Measurements from ENCODE around the gene ITGA6.

GRCh38 chr2:172545408-172546075, 118.2 kb downstream of the ITGA6 start:
- TF ChIP-seq CEBPB (IDR thresholded peaks at IDR 0.05) (no peak), JUN (IDR thresholded peaks at IDR 0.05) (no peak), POLR2A (IDR thresholded peaks at IDR 0.05; ENCODE audit: low read length) (no peak), EHMT2 (IDR thresholded peaks at IDR 0.05; ENCODE audit: low read depth) (no peak), ZFP36 (IDR thresholded peaks at IDR 0.05; ENCODE audit: borderline replicate concordance, partially characterized antibody) (no peak), PHF8 (IDR thresholded peaks at IDR 0.05; ENCODE audit: borderline replicate concordance, low read depth) (no peak), SMC3 (IDR thresholded peaks at IDR 0.05) (no peak)
- TF ChIP-seq, protein P1, sequence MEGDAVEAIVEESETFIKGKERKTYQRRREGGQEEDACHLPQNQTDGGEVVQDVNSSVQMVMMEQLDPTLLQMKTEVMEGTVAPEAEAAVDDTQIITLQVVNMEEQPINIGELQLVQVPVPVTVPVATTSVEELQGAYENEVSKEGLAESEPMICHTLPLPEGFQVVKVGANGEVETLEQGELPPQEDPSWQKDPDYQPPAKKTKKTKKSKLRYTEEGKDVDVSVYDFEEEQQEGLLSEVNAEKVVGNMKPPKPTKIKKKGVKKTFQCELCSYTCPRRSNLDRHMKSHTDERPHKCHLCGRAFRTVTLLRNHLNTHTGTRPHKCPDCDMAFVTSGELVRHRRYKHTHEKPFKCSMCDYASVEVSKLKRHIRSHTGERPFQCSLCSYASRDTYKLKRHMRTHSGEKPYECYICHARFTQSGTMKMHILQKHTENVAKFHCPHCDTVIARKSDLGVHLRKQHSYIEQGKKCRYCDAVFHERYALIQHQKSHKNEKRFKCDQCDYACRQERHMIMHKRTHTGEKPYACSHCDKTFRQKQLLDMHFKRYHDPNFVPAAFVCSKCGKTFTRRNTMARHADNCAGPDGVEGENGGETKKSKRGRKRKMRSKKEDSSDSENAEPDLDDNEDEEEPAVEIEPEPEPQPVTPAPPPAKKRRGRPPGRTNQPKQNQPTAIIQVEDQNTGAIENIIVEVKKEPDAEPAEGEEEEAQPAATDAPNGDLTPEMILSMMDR (IDR thresholded peaks at IDR 0.05): no peak
- TF ChIP-seq, protein P2, sequence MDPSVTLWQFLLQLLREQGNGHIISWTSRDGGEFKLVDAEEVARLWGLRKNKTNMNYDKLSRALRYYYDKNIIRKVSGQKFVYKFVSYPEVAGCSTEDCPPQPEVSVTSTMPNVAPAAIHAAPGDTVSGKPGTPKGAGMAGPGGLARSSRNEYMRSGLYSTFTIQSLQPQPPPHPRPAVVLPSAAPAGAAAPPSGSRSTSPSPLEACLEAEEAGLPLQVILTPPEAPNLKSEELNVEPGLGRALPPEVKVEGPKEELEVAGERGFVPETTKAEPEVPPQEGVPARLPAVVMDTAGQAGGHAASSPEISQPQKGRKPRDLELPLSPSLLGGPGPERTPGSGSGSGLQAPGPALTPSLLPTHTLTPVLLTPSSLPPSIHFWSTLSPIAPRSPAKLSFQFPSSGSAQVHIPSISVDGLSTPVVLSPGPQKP (IDR thresholded peaks at IDR 0.05; ENCODE audit: low read depth, low read length): no peak

Measured in A549 (cell line).